ENCODE data around the gene TRAM2. TPM values are rescaled to one million over a fixed set of nuclear protein-coding genes. Genes with fewer than 3 reads are reported as not detected.
A peak's percentile ranks its signal among the peaks of the same experiment; 100 is the strongest.

The TRAM2 gene
- total and polyA plus RNA-seq, 2 of the 13 experiments (the other 11 are each of a cell fraction or from before 2014, with no cell fraction given) = 49.1 to 72.5 TPM

- TF ChIP-seq PRDM15 (CRISPR knock-in tag; IDR thresholded peaks at IDR 0.05) (peak; percentile 73), ZNF784 (CRISPR knock-in tag; IDR thresholded peaks at IDR 0.05; ENCODE audit: borderline replicate concordance) (peak; percentile 73; the same call in 1 of the 2 replicates), ZNF225 (CRISPR knock-in tag; IDR thresholded peaks at IDR 0.05) (peak; percentile 67; the same call in 1 of the 2 replicates), ZBTB33 (CRISPR knock-in tag; IDR thresholded peaks at IDR 0.05) (peak; percentile 51; the same call in 1 of the 2 replicates), PPARG (CRISPR knock-in tag; conservative IDR thresholded peaks at IDR 0.05) (no peak; the same call in none of the 2 replicates), ZKSCAN8 (CRISPR knock-in tag; IDR thresholded peaks at IDR 0.05; ENCODE audit: borderline replicate concordance) (peak; percentile 89; the same call in 1 of the 2 replicates), FOXO4 (CRISPR knock-in tag; conservative IDR thresholded peaks at IDR 0.05) (no peak), ZNF776 (CRISPR knock-in tag; IDR thresholded peaks at IDR 0.05) (no peak), ETS1 (CRISPR knock-in tag; IDR thresholded peaks at IDR 0.05) (no peak), THAP9 (CRISPR knock-in tag; IDR thresholded peaks at IDR 0.05; ENCODE audit: borderline replicate concordance) (peak; percentile 62; the same call in 1 of the 2 replicates), MZF1 (CRISPR knock-in tag; IDR thresholded peaks at IDR 0.05; ENCODE audit: borderline replicate concordance) (no peak), ZNF720 (CRISPR knock-in tag; IDR thresholded peaks at IDR 0.05) (no peak)
Measured at GRCh38 chr6:52598123-52598823, 21.4 kb upstream of the TRAM2 start (continued).

Measured in HepG2 (cell line).